Suprapubic skin (tissue), 4 donors: Measurements from ENCODE around the gene DUS2. TPM values are rescaled to one million over a fixed set of nuclear protein-coding genes. Genes with fewer than 3 reads are reported as not detected.

Experiments used
- DNase-seq, 2 donors: peaks; one replicate each; pipeline ENCODE4 v3.0.0-alpha.2; 2019; ENCODE audit warnings: low spot score in 2 of 2
- H3K27ac ChIP-seq: fragments of 200-600 bp; sonication (generic); one replicate; pipeline ENCODE4 v1.5.1; 2019
- H3K27me3 ChIP-seq: fragments of 200-600 bp; sonication (generic); one replicate; pipeline ENCODE4 v1.5.1; 2019
- H3K36me3 ChIP-seq: fragments of 200-600 bp; sonication (generic); one replicate; pipeline ENCODE4 v1.5.1; 2019
- H3K4me1 ChIP-seq: fragments of 200-600 bp; sonication (generic); one replicate; pipeline ENCODE4 v1.5.1; 2019
- H3K4me3 ChIP-seq: fragments of 200-600 bp; sonication (generic); one replicate; pipeline ENCODE4 v1.5.1; 2019; ENCODE audit warnings: mild to moderate bottlenecking
- H3K9me3 ChIP-seq: fragments of 200-600 bp; sonication (generic); one replicate; pipeline ENCODE4 v1.5.1; 2019
- CTCF ChIP-seq, 2 donors: fragments of 200-600 bp in 1 of 2; fragments of 450-650 bp in 1 of 2; sonication (generic) in 1 of 2; IDR thresholded peaks; one replicate each; pipeline ENCODE4 v1.5.1; 2016 to 2019; ENCODE audit warnings: antibody characterized with exemption in 2 of 2, mild to moderate bottlenecking in 1 of 2, moderate library complexity in 1 of 2
- EP300 ChIP-seq: sonication (generic); formaldehyde crosslinking; IDR thresholded peaks from one replicate; pipeline ENCODE4 v1.6.1; 2017; ENCODE audit warnings: antibody characterized with exemption
- POLR2A ChIP-seq, 2 donors: fragments of 450-650 bp; IDR thresholded peaks; one replicate each; pipeline ENCODE4 v1.6.1; 2017; ENCODE audit warnings: antibody characterized with exemption in 2 of 2, mild to moderate bottlenecking in 2 of 2, moderate library complexity in 2 of 2
- POLR2AphosphoS5 ChIP-seq, 3 donors: sonication (generic); formaldehyde crosslinking; IDR thresholded peaks; one replicate each; pipeline ENCODE4 v1.6.1; 2017; ENCODE audit warnings: antibody characterized with exemption in 3 of 3
- WGBS: methylation state at CpG from one replicate; pipeline ENCODE4 v1.1.5; 2018; 5-methylcytosine and 5-hydroxymethylcytosine counted together
- total RNA-seq, 4 donors: library from RNA; depleted of rRNA; stranded (reverse); fragments of >200 nt; gene quantifications; one replicate each; pipeline ENCODE4 v1.1.0, GENCODE V29; 2016

Gene DUS2
- total RNA-seq, 4 donors from 2014 or later: 14.4 to 21.6 (median 15.5) TPM

GRCh38 chr16:68065716-68066305 lies 42.7 kb downstream of the DUS2 start:
- WGBS: 63% methylated on average over 6 of the region's 6 CpGs
- TF ChIP-seq POLR2A (IDR thresholded peaks at IDR 0.05) (no peak), EP300 (no peak), CTCF (IDR thresholded peaks at IDR 0.05) (no peak), POLR2AphosphoS5 (IDR thresholded peaks at IDR 0.05) (no peak)
- peak; percentile 15 to 30 for DNase-seq
- Histone ChIP-seq H3K4me3 (no peak overlapping the region), H3K27ac (no peak overlapping the region), H3K9me3 (no peaks in the 10 kb centered on the region), H3K27me3 (no peaks in the 10 kb centered on the region), H3K4me1 (peaks cover 31% of the 10 kb centered on the region), H3K36me3 (peaks cover 29% of the 10 kb centered on the region)

- 48% methylated on average over 1 of the region's 1 CpG for WGBS
- Histone ChIP-seq H3K27ac (no peak overlapping the region), H3K4me3 (no peak overlapping the region), H3K4me1 (peaks cover 35% of the 10 kb centered on the region), H3K36me3 (peaks cover 26% of the 10 kb centered on the region), H3K27me3 (no peaks in the 10 kb centered on the region), H3K9me3 (no peaks in the 10 kb centered on the region)
- no peak for DNase-seq
- TF ChIP-seq EP300 (no peak), CTCF (IDR thresholded peaks at IDR 0.05) (no peak), POLR2AphosphoS5 (IDR thresholded peaks at IDR 0.05) (no peak)
These were observed 43.7 kb downstream of the DUS2 start for GRCh38 chr16:68066763-68067162.

- DNase-seq: peak in 1 of 2 donors; percentile 60
- Histone ChIP-seq H3K36me3 (peaks cover 28% of the 10 kb centered on the region), H3K27ac (no peak overlapping the region), H3K27me3 (no peaks in the 10 kb centered on the region), H3K4me1 (peaks cover 47% of the 10 kb centered on the region), H3K9me3 (no peaks in the 10 kb centered on the region), H3K4me3 (no peak overlapping the region)
- 90% methylated on average over 9 of the region's 9 CpGs for WGBS
- TF ChIP-seq POLR2A (IDR thresholded peaks at IDR 0.05) (no peak), EP300 (no peak), POLR2AphosphoS5 (IDR thresholded peaks at IDR 0.05) (no peak), CTCF (IDR thresholded peaks at IDR 0.05) (no peak)
These were observed 45.8 kb downstream of the DUS2 start for GRCh38 chr16:68068926-68069325.

- peak in 1 of 2 donors; percentile 76 for DNase-seq
- H3K4me1 ChIP-seq: peaks cover 39% of the 10 kb centered on the region
These were observed 46.6 kb downstream of the DUS2 start for GRCh38 chr16:68069511-68070248.

More at GRCh38 chr16:68069511-68070248, 46.6 kb downstream of the DUS2 start:
- H3K9me3 ChIP-seq: no peaks in the 10 kb centered on the region
- WGBS: 58% methylated on average over 3 of the region's 7 CpGs
- no peak overlapping the region for H3K4me3 ChIP-seq
- H3K27me3 ChIP-seq: no peaks in the 10 kb centered on the region
- no peak for TF ChIP-seq EP300
- no peak for TF ChIP-seq POLR2AphosphoS5 (IDR thresholded peaks at IDR 0.05)
- TF ChIP-seq CTCF (IDR thresholded peaks at IDR 0.05): no peak
- no peak for TF ChIP-seq POLR2A (IDR thresholded peaks at IDR 0.05)
- H3K27ac ChIP-seq: no peak overlapping the region
- peaks cover 35% of the 10 kb centered on the region for H3K36me3 ChIP-seq
